ENCODE measurements around the gene NCKAP5L.

GRCh38 chr12:49764126-49764525 lies 64.1 kb downstream of the NCKAP5L start:
- TF ChIP-seq CTCF (IDR thresholded peaks at IDR 0.05), result no peak
- TF ChIP-seq POLR2A (IDR thresholded peaks at IDR 0.05), result no peak

Measured in body of pancreas (tissue), 4 donors.